H1 (cell line): Measurements from ENCODE around the gene SENP7. TPM values are rescaled to one million over a fixed set of nuclear protein-coding genes. Genes with fewer than 3 reads are reported as not detected.

Experiments
- CTCF ChIA-PET: fragments of 300-600 bp; sonication (Branson Sonifier 250); formaldehyde crosslinking; loops from one replicate; lab custom pipeline; 2021; ENCODE audit not compliant: partially characterized antibody; lab: Charles Lee
- POLR2A ChIA-PET: fragments of 300-600 bp; sonication (Branson Sonifier 250); formaldehyde crosslinking; loops from one replicate; lab custom pipeline; 2021; ENCODE audit warnings: inconsistent platforms; ENCODE audit not compliant: partially characterized antibody; lab: Charles Lee
- DNase-seq, 2 experiments: peaks; one replicate each; pipeline versions ENCODE4 v3.0.0 to v3.0.0-alpha.2; 2010 to 2022; ENCODE audit warnings: low spot score in 2 of 2, low read depth in 1 of 2, mixed read lengths in 1 of 2
- FAIRE-seq: peaks from 2 replicates; lab custom pipeline; 2011; peaks lifted over from hg19 to GRCh38; lab: Jason Lieb, UNC
- H2AFZ ChIP-seq: 2 replicates; pipeline ENCODE4 v1.8.1; 2012; ENCODE audit warnings: low read length, inconsistent platforms
- H2AK5ac ChIP-seq: 2 replicates; pipeline ENCODE4 v1.6.1; 2013; ENCODE audit warnings: low read depth, low read length
- H2BK120ac ChIP-seq: replicated peaks from 2 replicates; pipeline ENCODE3; 2013; ENCODE audit warnings: low read depth, low read length, inconsistent platforms
- H2BK12ac ChIP-seq: 2 replicates; pipeline ENCODE4 v1.6.1; 2013; ENCODE audit warnings: low read depth, low read length
- H2BK15ac ChIP-seq: 2 replicates; pipeline ENCODE4 v1.6.1; 2013; ENCODE audit warnings: low read length
- H2BK20ac ChIP-seq: 2 replicates; pipeline ENCODE4 v1.6.1; 2013; ENCODE audit warnings: low read length
- H2BK5ac ChIP-seq: 2 replicates; pipeline ENCODE4 v1.6.1; 2013; ENCODE audit warnings: low read depth, low read length
- H3K14ac ChIP-seq: 2 replicates; pipeline ENCODE4 v1.6.1; 2013; ENCODE audit warnings: inconsistent platforms; ENCODE audit not compliant: insufficient read length
- H3K18ac ChIP-seq: 2 replicates; pipeline ENCODE4 v1.6.1; 2013; ENCODE audit warnings: low read length; ENCODE audit errors: extremely low read depth
- H3K23ac ChIP-seq: 2 replicates; pipeline ENCODE4 v1.6.1; 2013; ENCODE audit warnings: inconsistent platforms; ENCODE audit not compliant: insufficient read length
- H3K23me2 ChIP-seq: 2 replicates; pipeline ENCODE4 v1.6.1; 2013; ENCODE audit warnings: low read depth, low read length
- H3K27ac ChIP-seq: 2 replicates; pipeline ENCODE4 v1.6.1; 2011; ENCODE audit warnings: low read depth, low read length, inconsistent platforms
- H3K27me3 ChIP-seq, 4 experiments: replicated peaks in 1 of 4; 1 replicate in 1 of 4; 2 replicates in 3 of 4; pipeline versions ENCODE4 v1.6.1 to v1.8.1; 2011 to 2013; ENCODE audit warnings: low read length in 3 of 4, mild to moderate bottlenecking in 3 of 4, inconsistent platforms in 2 of 4, mixed read lengths in 2 of 4, moderate library complexity in 1 of 4; ENCODE audit not compliant: control insufficient read depth in 3 of 4, insufficient read depth in 3 of 4; ENCODE audit errors: extremely low read depth in 1 of 4
- H3K36me3 ChIP-seq, 4 experiments: 2 replicates each; pipeline versions ENCODE4 v1.6.1 to v1.8.1; 2011 to 2013; ENCODE audit warnings: mild to moderate bottlenecking in 4 of 4, low read length in 3 of 4, moderate library complexity in 2 of 4, control low read depth in 1 of 4, inconsistent platforms in 1 of 4; ENCODE audit not compliant: insufficient read depth in 4 of 4, control insufficient read depth in 2 of 4
- H3K4ac ChIP-seq: replicated peaks from 2 replicates; pipeline ENCODE3; 2013; ENCODE audit warnings: low read length, low read depth, mixed read lengths, inconsistent platforms; ENCODE audit not compliant: insufficient read length
- H3K4me1 ChIP-seq, 4 experiments: replicated peaks in 1 of 4; 1 replicate in 1 of 4; 2 replicates in 3 of 4; pipeline versions ENCODE4 v1.6.1 to v1.8.1; 2011 to 2013; ENCODE audit warnings: low read length in 3 of 4, inconsistent platforms in 2 of 4, mixed read lengths in 1 of 4; ENCODE audit not compliant: insufficient read depth in 4 of 4, control insufficient read depth in 3 of 4
- H3K4me2 ChIP-seq, 2 experiments: 2 replicates each; pipeline versions ENCODE4 v1.6.1 to v1.8.1; 2011 to 2013; ENCODE audit warnings: low read depth in 2 of 2, low read length in 2 of 2, control low read depth in 1 of 2, inconsistent platforms in 1 of 2, mild to moderate bottlenecking in 1 of 2; ENCODE audit not compliant: insufficient read depth in 1 of 2
- H3K4me3 ChIP-seq, 4 experiments: fragments of 200-600, 300-600 bp in 1 of 4; sonication (generic), shearing (Covaris generic), sonication (Bioruptor Twin) in 1 of 4; 2 replicates each; pipeline versions ENCODE4 v1.5.1 to v1.8.1; 2011 to 2016; ENCODE audit warnings: low read length in 4 of 4, low read depth in 3 of 4, control low read depth in 2 of 4, inconsistent platforms in 2 of 4, mild to moderate bottlenecking in 2 of 4, mixed read lengths in 1 of 4, moderate library complexity in 1 of 4; ENCODE audit not compliant: insufficient read depth in 2 of 4; ENCODE audit errors: extremely low read depth in 1 of 4
- H3K56ac ChIP-seq: replicated peaks from 2 replicates; pipeline ENCODE3; 2013; ENCODE audit warnings: low read depth, mild to moderate bottlenecking, mixed read lengths, low read length, inconsistent platforms; ENCODE audit not compliant: insufficient read length
- H3K79me1 ChIP-seq: 2 replicates; pipeline ENCODE4 v1.6.1; 2013; ENCODE audit warnings: low read depth, low read length, control low read depth
- H3K79me2 ChIP-seq, 2 experiments: 2 replicates each; pipeline versions ENCODE4 v1.6.1 to v1.8.1; 2012 to 2013; ENCODE audit warnings: low read length in 2 of 2, mild to moderate bottlenecking in 2 of 2, inconsistent platforms in 1 of 2; ENCODE audit not compliant: insufficient read depth in 2 of 2, control insufficient read depth in 1 of 2
- H3K9ac ChIP-seq, 4 experiments: replicated peaks in 1 of 4; 1 replicate in 1 of 4; 2 replicates in 3 of 4; pipeline versions ENCODE4 v1.6.1 to v1.8.1; 2011 to 2013; ENCODE audit warnings: low read depth in 3 of 4, low read length in 3 of 4, control low read depth in 2 of 4, mild to moderate bottlenecking in 2 of 4, moderate library complexity in 2 of 4, inconsistent platforms in 1 of 4; ENCODE audit errors: extremely low read depth in 1 of 4
- H3K9me3 ChIP-seq, 2 experiments: 2 replicates each; pipeline versions ENCODE4 v1.6.1 to v1.8.1; 2012 to 2013; ENCODE audit warnings: mild to moderate bottlenecking in 2 of 2, moderate library complexity in 2 of 2, control low read depth in 1 of 2, inconsistent platforms in 1 of 2, low read depth in 1 of 2, low read length in 1 of 2, mixed read lengths in 1 of 2; ENCODE audit not compliant: insufficient read depth in 2 of 2
- H4K20me1 ChIP-seq, 2 experiments: replicated peaks in 1 of 2; 2 replicates each; pipeline versions ENCODE3 to v1.8.1; 2011 to 2013; ENCODE audit warnings: inconsistent platforms in 2 of 2, low read length in 2 of 2, mild to moderate bottlenecking in 1 of 2; ENCODE audit not compliant: insufficient read depth in 2 of 2, control insufficient read depth in 1 of 2
- H4K5ac ChIP-seq: 2 replicates; pipeline ENCODE4 v1.6.1; 2013; ENCODE audit warnings: low read length, low read depth, mixed read lengths, inconsistent platforms; ENCODE audit not compliant: insufficient read length
- H4K8ac ChIP-seq: 2 replicates; pipeline ENCODE4 v1.8.0; 2013; ENCODE audit warnings: mild to moderate bottlenecking, moderate library complexity, low read length, inconsistent platforms; ENCODE audit not compliant: insufficient read depth; ENCODE audit errors: extremely low read depth
- H4K91ac ChIP-seq: replicated peaks from 2 replicates; pipeline ENCODE3; 2013; ENCODE audit warnings: low read length, mixed read lengths, inconsistent platforms; ENCODE audit not compliant: insufficient read length
- BRCA1 ChIP-seq: IDR thresholded peaks from 2 replicates; pipeline ENCODE4 v1.6.1; 2012; ENCODE audit warnings: low read depth, low read length, improper control_type of control experiment
- POLR2A ChIP-seq, 2 experiments: IDR thresholded peaks; 1 replicate in 1 of 2; 2 replicates in 1 of 2; pipeline ENCODE4 v1.6.1; 2011; ENCODE audit warnings: low read depth in 2 of 2, low read length in 2 of 2, mild to moderate bottlenecking in 2 of 2; ENCODE audit errors: control extremely low read depth in 1 of 2
- SAP30 ChIP-seq: fragments of 300-600 bp; sonication (generic); IDR thresholded peaks from 2 replicates; pipeline ENCODE4 v1.7.1; 2012; ENCODE audit warnings: low read length, moderate library complexity, mild to moderate bottlenecking, inconsistent platforms; ENCODE audit not compliant: insufficient read depth, insufficient replicate concordance
- WGBS, 2 experiments: shearing (Covaris generic) in 1 of 2; methylation state at CpG; one replicate each; pipeline versions ENCODE4 v1.1.6 to v1.1.7; 2013 to 2015; ENCODE audit warnings: low lambda C conversion rate in 2 of 2, mixed read lengths in 2 of 2, inconsistent platforms in 1 of 2, low coverage in 1 of 2, missing lambda C conversion rate in 1 of 2; ENCODE audit not compliant: insufficient replicate concordance in 2 of 2, insufficient coverage in 1 of 2, insufficient read length in 1 of 2; ENCODE audit errors: extremely low coverage in 1 of 2, missing lambda C conversion rate in 1 of 2; 5-methylcytosine and 5-hydroxymethylcytosine counted together
- polyA plus RNA-seq, 7 experiments: library from polyadenylated mRNA; depleted of rRNA in 3 of 7; stranded (reverse) in 5 of 7; unstranded in 2 of 7; fragments of >200 nt in 5 of 7; fragments of 200-250 nt in 2 of 7; gene quantifications; 1 replicate in 5 of 7; 2 replicates in 1 of 7; 4 replicates in 1 of 7; pipeline versions ENCODE4 v1.2.1 to v1.2.3, GENCODE V29; 2011 to 2013; ENCODE audit warnings: missing spikeins in 2 of 7, mixed read lengths in 2 of 7
- total RNA-seq: library from RNA; stranded (reverse); fragmentation: NEBNext Ultra II Directional; extraction: Animal tissue kit (Norgen Biotek cat#: 25700); gene quantifications from 2 replicates; pipeline ENCODE4 v1.2.1, GENCODE V29; 2021
- TF ChIP-seq, protein P1 (sequence below), 3 experiments: IDR thresholded peaks; 1 replicate in 2 of 3; 2 replicates in 1 of 3; pipeline versions ENCODE4 v1.5.1 to v1.6.1; 2011; ENCODE audit warnings: low read length in 3 of 3, mild to moderate bottlenecking in 3 of 3, inconsistent platforms in 2 of 3, low read depth in 1 of 3, moderate library complexity in 1 of 3; ENCODE audit not compliant: insufficient read depth in 1 of 3; ENCODE audit errors: control extremely low read depth in 1 of 3

SENP7 gene
- total and polyA plus RNA-seq, 2 of the 8 experiments (the other 6 are each of a cell fraction or from before 2014, with no cell fraction given), result 2.8 to 7.8 TPM

- no peak overlapping the region for H3K56ac ChIP-seq
- H3K9ac ChIP-seq, result no peak overlapping the region
- no peak overlapping the region for H2BK20ac ChIP-seq
- no peak overlapping the region for H2AFZ ChIP-seq
- H3K23ac ChIP-seq, result no peak overlapping the region
- no peak overlapping the region for H4K91ac ChIP-seq
- H3K36me3 ChIP-seq, result 0 out of 8 replicates have a peak, but pooled peaks cover 0 to 2% (median 0%) of the 10 kb centered on the region in 4 experiments
- CTCF ChIA-PET, result no interaction called here
- H4K5ac ChIP-seq, result no peak overlapping the region
- H3K4ac ChIP-seq, result no peak overlapping the region
- H3K27me3 ChIP-seq, result no peaks in the 10 kb centered on the region
- H3K79me1 ChIP-seq, result no peaks in the 10 kb centered on the region
- no peak overlapping the region for H3K4me3 ChIP-seq
- H3K27ac ChIP-seq, result no peak overlapping the region
- H3K23me2 ChIP-seq, result 0 out of 2 replicates have a peak, but pooled peaks cover 4% of the 10 kb centered on the region
- no peak overlapping the region for H2BK5ac ChIP-seq
- WGBS, 2 experiments, result 94% methylated on average over 2 of the region's 2 CpGs; no CpG with 5 or more reads in 1 of the 2 experiments
- H2BK12ac ChIP-seq, result no peak overlapping the region
- FAIRE-seq (no peak), DNase-seq (no peak)
- H3K14ac ChIP-seq, result no peak overlapping the region
- POLR2A ChIA-PET, result no interaction called here
- H3K18ac ChIP-seq, result no peak overlapping the region
- H4K20me1 ChIP-seq, result no peaks in the 10 kb centered on the region
- H3K79me2 ChIP-seq, result peaks cover 0 to 5% of the 10 kb centered on the region in 2 experiments; a peak in 2 of 4 replicates
- H3K4me1 ChIP-seq, result peaks cover 0 to 9% (median 8%) of the 10 kb centered on the region in 4 experiments; a peak in 6 of 7 replicates
- TF ChIP-seq POLR2A (IDR thresholded peaks at IDR 0.05; ENCODE audit: control extremely low read depth in 1 of 2, low read depth in 2 of 2, low read length in 2 of 2) (no peak), SAP30 (no peak), BRCA1 (no peak)
- TF ChIP-seq, protein P1, sequence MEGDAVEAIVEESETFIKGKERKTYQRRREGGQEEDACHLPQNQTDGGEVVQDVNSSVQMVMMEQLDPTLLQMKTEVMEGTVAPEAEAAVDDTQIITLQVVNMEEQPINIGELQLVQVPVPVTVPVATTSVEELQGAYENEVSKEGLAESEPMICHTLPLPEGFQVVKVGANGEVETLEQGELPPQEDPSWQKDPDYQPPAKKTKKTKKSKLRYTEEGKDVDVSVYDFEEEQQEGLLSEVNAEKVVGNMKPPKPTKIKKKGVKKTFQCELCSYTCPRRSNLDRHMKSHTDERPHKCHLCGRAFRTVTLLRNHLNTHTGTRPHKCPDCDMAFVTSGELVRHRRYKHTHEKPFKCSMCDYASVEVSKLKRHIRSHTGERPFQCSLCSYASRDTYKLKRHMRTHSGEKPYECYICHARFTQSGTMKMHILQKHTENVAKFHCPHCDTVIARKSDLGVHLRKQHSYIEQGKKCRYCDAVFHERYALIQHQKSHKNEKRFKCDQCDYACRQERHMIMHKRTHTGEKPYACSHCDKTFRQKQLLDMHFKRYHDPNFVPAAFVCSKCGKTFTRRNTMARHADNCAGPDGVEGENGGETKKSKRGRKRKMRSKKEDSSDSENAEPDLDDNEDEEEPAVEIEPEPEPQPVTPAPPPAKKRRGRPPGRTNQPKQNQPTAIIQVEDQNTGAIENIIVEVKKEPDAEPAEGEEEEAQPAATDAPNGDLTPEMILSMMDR (IDR thresholded peaks at IDR 0.05; ENCODE audit: control extremely low read depth in 1 of 3, insufficient read depth in 1 of 3, low read depth in 1 of 3, low read length in 3 of 3), result no peak
- TF ChIP-seq, all 59 proteins: peak for 0
- H2AK5ac ChIP-seq, result no peak overlapping the region
- H3K4me2 ChIP-seq, result no peak overlapping the region
- peaks cover 0 to 9% of the 10 kb centered on the region in 2 experiments; a peak in 2 of 4 replicates for H3K9me3 ChIP-seq
- no peak overlapping the region for H4K8ac ChIP-seq
- no peak overlapping the region for H2BK15ac ChIP-seq
- H2BK120ac ChIP-seq, result no peak overlapping the region
Measured at GRCh38 chr3:101464235-101464634, 48.8 kb downstream of the SENP7 start.
